GM21423 (cell line): ENCODE measurements around the gene CCDC188.

Experiments used
- ATAC-seq: cut with Tn5 transposase; IDR thresholded peaks from one replicate; pipeline ENCODE4 v1.9.1; 2021; ENCODE audit warnings: mild to moderate bottlenecking, moderate library complexity; ENCODE audit not compliant: unreplicated experiment

The CCDC188 gene

GRCh38 chr22:20185750-20186149, 34.9 kb upstream of the CCDC188 start:
- ATAC-seq: no peak

- no peak for ATAC-seq
Observed at GRCh38 chr22:20184501-20185165, 33.8 kb upstream of the CCDC188 start.

GRCh38 chr22:20183823-20184222, 33.0 kb upstream of the CCDC188 start:
- no peak for ATAC-seq

GRCh38 chr22:20183101-20183500, 32.2 kb upstream of the CCDC188 start:
- ATAC-seq: no peak

- no peak for ATAC-seq
Observed at GRCh38 chr22:20182365-20182764, 31.5 kb upstream of the CCDC188 start.

GRCh38 chr22:20181884-20182236, 31.0 kb upstream of the CCDC188 start:
- no peak for ATAC-seq

- no peak for ATAC-seq
Observed at GRCh38 chr22:20181194-20181883, 30.5 kb upstream of the CCDC188 start.

- no peak for ATAC-seq
Observed at GRCh38 chr22:20180640-20181039, 29.8 kb upstream of the CCDC188 start.

- no peak for ATAC-seq
Observed at GRCh38 chr22:20180245-20180630, 29.4 kb upstream of the CCDC188 start.

DNA sequence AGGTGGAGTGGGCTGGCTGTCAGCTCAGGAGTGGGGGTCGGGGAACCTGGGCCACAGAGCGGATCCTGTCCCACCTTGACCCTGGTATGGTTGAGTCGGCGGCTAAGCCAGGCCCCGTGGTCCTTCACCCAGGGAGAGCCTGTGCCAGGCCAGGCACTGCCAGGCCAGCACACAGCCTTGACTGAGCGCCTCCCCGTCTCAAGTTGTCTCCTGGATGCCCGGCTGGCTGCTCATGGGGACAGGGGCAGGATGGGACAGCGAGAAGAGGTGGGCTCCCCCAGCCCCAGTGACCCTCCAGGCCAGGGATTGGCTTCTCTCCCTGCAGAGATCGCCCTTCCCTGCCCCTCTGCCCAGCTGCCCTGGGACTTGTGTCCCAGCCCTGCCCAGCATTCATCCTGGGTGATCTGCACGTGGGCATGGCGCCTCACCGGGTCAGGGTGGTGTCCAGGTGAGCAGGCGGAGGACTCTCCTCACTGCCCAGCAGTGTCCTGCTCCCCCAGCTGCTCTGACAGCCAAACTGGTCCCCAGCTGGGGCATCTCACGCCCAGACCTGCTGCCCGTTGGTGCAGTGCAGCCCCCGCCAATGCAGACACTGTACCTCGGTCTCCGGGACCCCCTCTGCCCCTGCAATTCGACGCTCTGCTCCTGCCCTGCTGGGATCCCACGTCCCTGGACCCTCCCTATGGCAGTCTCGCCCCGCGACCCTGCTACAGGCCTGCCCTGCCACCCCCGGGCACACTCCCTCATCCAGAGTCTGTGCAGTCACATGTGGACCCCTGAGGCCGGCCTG, 28.8 kb upstream of the CCDC188 start:
- ATAC-seq: no peak

GRCh38 chr22:20178915-20179227, 28.0 kb upstream of the CCDC188 start:
- no peak for ATAC-seq

GRCh38 chr22:20178075-20178914, 27.4 kb upstream of the CCDC188 start:
- ATAC-seq: no peak

DNA sequence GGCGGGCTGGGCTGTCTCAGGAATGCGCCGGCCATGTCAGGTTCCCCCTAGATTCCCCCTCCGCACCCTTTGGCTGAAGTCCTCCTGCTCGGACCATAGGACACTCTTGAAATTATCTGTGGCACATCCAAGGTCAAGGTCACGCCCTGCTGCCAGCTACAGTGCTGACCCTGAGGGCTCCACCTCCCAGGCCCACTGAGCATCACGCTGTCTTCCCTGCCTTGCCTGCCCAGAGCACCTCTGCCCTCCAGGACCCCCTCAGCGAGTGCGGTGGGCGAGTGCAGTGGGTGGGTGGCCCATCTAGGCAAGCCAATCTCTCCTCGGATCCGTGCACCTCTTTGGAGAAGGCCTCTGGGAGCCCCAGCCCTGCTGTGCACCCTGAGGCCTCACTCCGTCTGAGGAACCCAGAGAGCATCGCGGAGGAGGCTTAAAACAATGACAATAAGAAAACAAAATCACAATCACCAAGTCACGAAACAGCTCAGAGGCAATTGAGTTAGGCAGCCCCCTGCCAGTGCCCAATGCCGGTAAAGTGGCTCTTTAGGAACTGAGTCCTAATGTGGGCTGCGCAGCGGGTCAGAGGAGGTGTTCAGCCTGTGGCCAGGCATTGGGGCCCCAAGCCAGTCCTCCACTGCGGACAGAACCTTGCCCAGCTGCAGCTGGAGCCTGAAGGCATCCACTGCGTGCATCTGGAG, 26.5 kb upstream of the CCDC188 start:
- ATAC-seq: no peak

- no peak for ATAC-seq
Observed at GRCh38 chr22:20176421-20177085, 25.7 kb upstream of the CCDC188 start.

DNA sequence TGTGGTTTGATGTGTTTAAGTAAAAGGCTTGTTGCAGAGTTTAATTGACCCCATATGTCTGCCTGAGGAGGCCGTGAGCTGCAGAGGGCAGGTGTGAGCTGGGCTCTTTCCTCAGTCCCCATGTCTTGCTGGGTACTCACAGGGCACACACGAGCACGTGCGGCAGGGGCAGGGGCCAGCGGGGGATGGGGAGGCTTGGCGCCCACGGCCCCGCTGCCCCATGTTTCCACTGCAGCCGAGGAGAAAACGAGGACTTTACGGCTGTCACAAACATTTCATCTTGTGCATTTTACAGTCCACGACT, 24.7 kb upstream of the CCDC188 start:
- ATAC-seq: no peak

GRCh38 chr22:20174785-20175596, 24.1 kb upstream of the CCDC188 start:
- ATAC-seq: no peak

DNA sequence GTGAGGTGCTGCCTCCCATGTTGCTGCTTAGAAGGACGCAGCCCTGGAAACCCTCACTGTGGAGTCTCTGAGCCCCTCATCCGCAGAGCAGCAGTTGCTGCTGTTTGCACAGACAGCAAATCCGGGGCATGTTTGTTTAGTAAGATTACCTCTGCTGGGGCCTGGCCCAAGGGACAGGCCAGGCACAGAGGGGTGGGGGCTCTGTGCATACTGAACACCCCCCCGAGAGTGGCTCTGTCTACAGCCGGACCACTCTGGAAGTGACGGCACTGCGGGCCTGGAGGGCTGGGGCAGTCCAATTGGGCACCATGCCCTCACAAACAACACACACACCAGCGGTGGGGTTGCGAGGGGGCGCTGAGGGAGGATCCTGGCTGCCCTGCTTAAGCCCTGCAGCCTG, 22.9 kb upstream of the CCDC188 start:
- ATAC-seq: no peak

DNA sequence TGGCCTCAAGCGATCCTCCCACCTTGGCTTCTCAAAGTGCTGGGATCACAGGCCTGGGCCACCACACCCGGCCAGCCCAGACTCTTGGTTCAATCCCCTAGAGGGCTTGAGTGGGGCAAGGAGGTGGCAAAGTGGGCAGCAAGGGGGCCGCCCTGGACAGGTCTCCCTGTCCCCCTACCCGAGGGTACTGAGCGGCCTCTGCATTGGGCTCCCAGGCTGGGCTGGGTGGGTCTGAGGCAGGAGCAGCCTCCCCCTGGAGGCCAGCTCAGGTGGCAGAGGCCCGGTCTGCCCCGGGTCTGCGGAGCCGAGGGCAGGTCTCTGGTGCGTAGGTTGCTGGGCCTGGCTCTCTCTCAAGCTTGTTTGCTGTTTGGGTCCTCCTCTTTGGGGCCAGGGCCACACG, 22.4 kb upstream of the CCDC188 start:
- no peak for ATAC-seq

DNA sequence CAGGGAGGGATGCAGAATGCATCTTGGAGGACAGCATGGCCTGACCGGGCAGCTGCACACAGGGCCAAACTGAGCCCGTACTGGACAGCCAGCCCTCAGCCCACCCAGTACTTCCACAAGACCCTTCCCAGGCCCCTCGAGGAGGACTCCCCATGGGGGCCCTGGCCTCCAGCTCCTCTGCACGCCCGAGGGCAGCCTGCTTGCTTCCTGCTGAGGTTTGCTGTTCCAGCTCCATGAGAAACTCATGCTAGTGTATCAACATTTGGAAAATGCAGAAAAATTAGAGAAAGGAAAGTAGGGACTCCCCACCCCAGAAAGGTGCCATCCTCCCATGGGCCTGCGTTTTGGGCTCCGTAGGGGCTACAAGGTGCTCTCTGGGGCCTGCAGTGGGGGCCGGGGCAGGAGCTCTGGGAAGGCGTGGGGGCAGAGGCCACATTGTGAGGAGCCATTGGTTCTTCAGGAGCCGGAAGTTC, 21.3 kb upstream of the CCDC188 start:
- no peak for ATAC-seq
